AG10803 (cell line): Measurements from ENCODE around the gene RAPGEF1.
A peak's percentile ranks its signal among the peaks of the same experiment; 100 is the strongest.

Source experiments
- DNase-seq: peaks from one replicate; pipeline ENCODE4 v3.0.0; 2010; ENCODE audit warnings: low read depth
- H3K4me3 ChIP-seq: 2 replicates; pipeline ENCODE4 v1.5.1; 2011; ENCODE audit warnings: mild to moderate bottlenecking, low read length, control low read depth
- TF ChIP-seq, protein P1 (sequence below): conservative IDR thresholded peaks from 2 replicates; pipeline ENCODE4 v1.5.1; 2011; ENCODE audit warnings: mild to moderate bottlenecking, low read length, control low read depth, inconsistent platforms

Gene RAPGEF1

DNA sequence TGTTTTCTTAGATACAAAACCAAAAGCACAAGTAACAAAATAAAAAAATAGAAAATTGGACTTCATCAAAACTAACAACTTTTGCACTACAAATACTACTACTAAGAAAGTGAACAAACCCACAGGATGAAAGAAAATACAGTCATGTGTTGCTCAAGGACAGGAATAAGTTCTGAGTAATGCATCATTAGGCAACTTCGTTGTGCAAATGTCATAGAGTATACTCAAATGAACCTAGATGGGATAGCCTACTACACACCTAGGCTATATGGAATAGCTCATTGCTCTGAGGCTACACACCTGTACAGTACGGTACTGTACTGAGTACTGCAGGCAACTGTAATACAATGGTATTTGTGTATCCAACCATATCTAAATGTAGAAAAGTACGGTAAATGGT lies 88.3 kb downstream of the RAPGEF1 start:
- peak; percentile 73 for DNase-seq
- no peak overlapping the region for H3K4me3 ChIP-seq
- TF ChIP-seq, protein P1, sequence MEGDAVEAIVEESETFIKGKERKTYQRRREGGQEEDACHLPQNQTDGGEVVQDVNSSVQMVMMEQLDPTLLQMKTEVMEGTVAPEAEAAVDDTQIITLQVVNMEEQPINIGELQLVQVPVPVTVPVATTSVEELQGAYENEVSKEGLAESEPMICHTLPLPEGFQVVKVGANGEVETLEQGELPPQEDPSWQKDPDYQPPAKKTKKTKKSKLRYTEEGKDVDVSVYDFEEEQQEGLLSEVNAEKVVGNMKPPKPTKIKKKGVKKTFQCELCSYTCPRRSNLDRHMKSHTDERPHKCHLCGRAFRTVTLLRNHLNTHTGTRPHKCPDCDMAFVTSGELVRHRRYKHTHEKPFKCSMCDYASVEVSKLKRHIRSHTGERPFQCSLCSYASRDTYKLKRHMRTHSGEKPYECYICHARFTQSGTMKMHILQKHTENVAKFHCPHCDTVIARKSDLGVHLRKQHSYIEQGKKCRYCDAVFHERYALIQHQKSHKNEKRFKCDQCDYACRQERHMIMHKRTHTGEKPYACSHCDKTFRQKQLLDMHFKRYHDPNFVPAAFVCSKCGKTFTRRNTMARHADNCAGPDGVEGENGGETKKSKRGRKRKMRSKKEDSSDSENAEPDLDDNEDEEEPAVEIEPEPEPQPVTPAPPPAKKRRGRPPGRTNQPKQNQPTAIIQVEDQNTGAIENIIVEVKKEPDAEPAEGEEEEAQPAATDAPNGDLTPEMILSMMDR, result no peak

DNA sequence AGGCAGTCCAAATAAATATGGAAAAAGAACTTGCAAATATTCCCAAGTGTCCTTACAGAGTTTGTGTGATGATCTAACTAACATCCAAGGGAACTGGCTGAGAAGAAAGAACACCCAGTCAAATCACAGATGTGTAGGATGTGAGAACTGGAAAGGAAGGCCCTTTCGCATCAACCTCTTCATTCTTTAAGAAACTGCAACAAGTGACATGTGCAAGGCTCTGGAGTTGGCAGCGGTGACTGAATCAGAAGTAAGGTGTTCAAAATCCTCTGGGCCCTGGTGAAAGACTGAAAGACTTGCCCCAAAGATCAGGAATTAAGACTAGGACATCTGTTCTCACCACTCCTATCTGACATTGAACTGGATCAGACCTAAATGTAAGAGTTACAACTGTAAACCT lies 88.7 kb downstream of the RAPGEF1 start:
- no peak for DNase-seq
- TF ChIP-seq, protein P1, result no peak
- no peak overlapping the region for H3K4me3 ChIP-seq

DNA sequence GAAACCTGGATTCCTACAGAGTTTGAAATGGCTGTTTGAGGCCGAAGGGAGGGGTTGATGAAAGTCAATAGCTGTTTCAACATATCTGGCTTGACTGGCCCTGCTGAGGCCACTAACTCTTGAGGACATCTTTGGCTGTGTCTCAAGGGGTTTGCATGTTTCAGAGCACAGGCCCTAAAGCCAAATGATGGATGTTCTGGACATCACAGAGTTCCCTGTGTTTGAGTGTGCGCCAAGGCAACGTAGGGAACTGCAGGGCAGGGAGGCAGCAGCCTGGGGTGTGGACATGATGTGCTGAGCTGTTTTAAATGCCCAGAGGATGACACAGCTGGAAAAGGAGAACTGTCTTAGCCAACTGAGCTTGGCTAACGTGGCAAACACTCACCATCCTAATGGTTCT lies 89.6 kb downstream of the RAPGEF1 start:
- TF ChIP-seq, protein P1, result peak; percentile 20
- peak; percentile 98 for DNase-seq
- H3K4me3 ChIP-seq, result no peak overlapping the region

DNA sequence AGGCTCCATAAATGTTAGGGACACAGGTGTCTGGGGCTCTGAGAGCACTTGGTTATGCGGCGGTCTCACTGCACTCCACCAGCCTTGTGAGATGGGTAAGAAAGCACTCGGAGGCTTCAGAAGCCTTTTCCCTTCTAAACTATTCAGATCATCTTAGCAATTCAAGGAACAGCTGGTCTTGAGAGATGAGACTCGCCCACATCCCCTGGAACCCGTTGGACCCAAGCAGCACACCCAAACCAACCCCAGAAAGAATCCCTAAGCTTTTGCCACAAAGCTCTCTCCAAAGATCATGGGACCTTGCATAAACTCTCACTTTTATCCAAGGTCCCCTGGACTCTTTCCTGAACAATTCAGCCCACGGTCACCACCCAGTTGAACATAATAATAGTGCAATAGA lies 90.2 kb downstream of the RAPGEF1 start:
- no peak overlapping the region for H3K4me3 ChIP-seq
- TF ChIP-seq, protein P1, result no peak
- DNase-seq, result peak; percentile 23

DNA sequence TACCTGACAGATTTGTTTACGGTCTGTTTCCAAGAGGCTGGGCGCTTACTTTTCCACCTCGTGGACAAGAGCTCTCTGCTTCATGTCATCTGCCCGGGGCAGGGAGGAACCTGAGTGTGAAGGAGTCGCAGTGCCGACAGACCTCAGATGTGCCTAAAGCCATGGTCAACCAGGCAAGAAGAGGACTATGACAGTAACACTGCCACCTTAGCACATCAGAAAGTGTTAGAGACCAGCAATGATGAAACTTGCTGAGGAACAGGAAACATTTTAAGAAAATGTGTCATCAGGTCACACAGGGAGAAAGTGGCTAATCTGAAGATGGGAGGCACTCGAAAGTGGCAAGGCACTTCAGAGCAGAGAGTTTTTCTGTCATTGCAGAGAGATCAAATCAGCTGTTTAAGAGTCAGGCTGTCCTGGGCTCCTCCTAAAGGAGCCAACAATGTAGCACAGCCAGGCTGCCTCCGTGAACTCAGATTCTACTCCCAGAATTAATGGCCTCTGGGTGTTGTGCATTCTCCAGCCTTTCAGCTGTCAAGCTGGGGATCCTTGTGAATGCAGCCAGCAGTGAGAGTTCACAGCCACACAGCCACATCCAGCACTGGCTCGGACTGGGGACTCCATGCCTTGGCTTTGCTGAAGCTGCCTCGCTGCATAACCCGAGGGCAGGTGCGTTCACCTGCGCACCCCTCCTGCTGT lies 94.6 kb downstream of the RAPGEF1 start:
- DNase-seq, result peak; percentile 36
- H3K4me3 ChIP-seq, result no peak overlapping the region

DNA sequence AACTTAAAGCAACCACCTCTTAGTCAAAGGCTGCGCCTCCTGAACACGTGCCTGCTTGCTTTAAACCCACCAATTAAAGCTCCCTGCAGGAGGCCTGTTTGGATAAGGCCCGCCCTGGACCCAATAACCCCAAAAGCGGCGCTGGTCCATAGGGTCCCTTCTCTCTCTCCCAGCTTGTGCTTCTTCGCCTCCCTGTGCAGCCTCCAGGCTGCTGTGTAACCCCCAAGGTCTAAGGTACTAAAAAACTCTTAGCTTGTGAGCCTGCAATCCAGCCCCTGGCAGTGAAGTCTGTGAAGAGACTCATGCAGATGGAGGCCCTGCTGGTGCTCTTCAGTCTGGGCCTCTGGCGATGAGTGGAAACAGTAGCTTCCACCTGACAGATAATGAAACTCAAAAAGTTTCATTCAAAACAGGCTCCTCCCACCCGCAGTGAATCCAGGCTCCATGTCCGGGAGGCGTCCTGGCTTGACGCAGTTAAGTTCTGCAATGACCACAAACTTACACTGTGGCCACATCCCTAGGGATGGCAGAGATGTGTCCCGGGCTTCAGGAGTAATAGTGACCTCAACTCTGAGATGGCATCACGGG lies 97.3 kb downstream of the RAPGEF1 start:
- no peak overlapping the region for H3K4me3 ChIP-seq
- TF ChIP-seq, protein P1, result no peak
- no peak for DNase-seq

More for the DNA sequence above, 94.6 kb downstream of the RAPGEF1 start:
- TF ChIP-seq, protein P1, result no peak
